Endothelial cell of umbilical vein (primary cell): ENCODE results near the gene LYSMD4. TPM values are rescaled to one million over a fixed set of nuclear protein-coding genes. Genes with fewer than 3 reads are reported as not detected.
A peak's percentile ranks its signal among the peaks of the same experiment; 100 is the strongest.

Source experiments
- BruUV-seq: library from RNA; stranded (reverse); fragments of 400-500 nt; replicated peaks from 2 replicates; lab custom pipeline; 2021; lab: Mats Ljungman, UMichigan
- CTCF ChIA-PET: fragments of 300-600, 350-600 bp; sonication (Branson Sonifier 250); formaldehyde crosslinking; loops from one replicate; lab custom pipeline; 2021; ENCODE audit warnings: antibody characterized with exemption, inconsistent platforms; lab: Charles Lee
- POLR2A ChIA-PET: fragments of 300-600, 350-600 bp; sonication (Branson Sonifier 250); formaldehyde crosslinking; loops from one replicate; lab custom pipeline; 2021; ENCODE audit warnings: antibody characterized with exemption, inconsistent platforms; lab: Charles Lee
- DNase-seq: peaks from one replicate; pipeline ENCODE4 v3.0.0-alpha.2; 2011; ENCODE audit warnings: low read depth, low spot score
- FAIRE-seq: peaks from 2 replicates; lab custom pipeline; 2011; peaks lifted over from hg19 to GRCh38; lab: Jason Lieb, UNC
- H2AFZ ChIP-seq: 2 replicates; pipeline ENCODE4 v1.6.0; 2012; ENCODE audit warnings: low read depth, low read length, control low read depth, inconsistent platforms
- H3K27ac ChIP-seq: 2 replicates; pipeline ENCODE4 v1.5.1; 2011; ENCODE audit warnings: low read depth, mild to moderate bottlenecking, control low read depth, low read length, moderate library complexity; ENCODE audit not compliant: insufficient read depth
- H3K27me3 ChIP-seq, 2 experiments: 2 replicates each; pipeline versions ENCODE4 v1.6.0 to v1.6.1; 2011; ENCODE audit warnings: low read length in 2 of 2, mixed read lengths in 1 of 2; ENCODE audit not compliant: control insufficient read depth in 2 of 2, insufficient read depth in 2 of 2
- H3K36me3 ChIP-seq, 2 experiments: 2 replicates in 1 of 2; 3 replicates in 1 of 2; pipeline ENCODE4 v1.5.1; 2011; ENCODE audit warnings: low read length in 2 of 2, mild to moderate bottlenecking in 1 of 2, moderate library complexity in 1 of 2; ENCODE audit not compliant: control insufficient read depth in 2 of 2, insufficient read depth in 2 of 2; ENCODE audit errors: extremely low read depth in 1 of 2
- H3K4me1 ChIP-seq: 3 replicates; pipeline ENCODE4 v1.5.1; 2011; ENCODE audit warnings: mild to moderate bottlenecking, low read length; ENCODE audit not compliant: control insufficient read depth, insufficient read depth; ENCODE audit errors: extremely low read depth
- H3K4me2 ChIP-seq: 2 replicates; pipeline ENCODE4 v1.6.1; 2011; ENCODE audit warnings: low read length, control low read depth, mixed read lengths; ENCODE audit not compliant: insufficient read depth
- H3K4me3 ChIP-seq, 3 experiments: fragments of 200-600 bp in 1 of 3; sonication (generic), shearing (Covaris generic) in 1 of 3; replicated peaks in 1 of 3; 2 replicates each; pipeline ENCODE4 v1.5.1; 2011 to 2016; ENCODE audit warnings: control low read depth in 3 of 3, low read length in 3 of 3, mild to moderate bottlenecking in 2 of 3, inconsistent platforms in 1 of 3, low read depth in 1 of 3, moderate library complexity in 1 of 3; ENCODE audit not compliant: insufficient read depth in 1 of 3
- H3K79me2 ChIP-seq: 2 replicates; pipeline ENCODE4 v1.6.0; 2012; ENCODE audit warnings: low read length, inconsistent platforms; ENCODE audit not compliant: control insufficient read depth, insufficient read depth
- H3K9ac ChIP-seq: replicated peaks from 2 replicates; pipeline ENCODE3; 2011; ENCODE audit warnings: low read length, control low read depth; ENCODE audit not compliant: insufficient read depth; ENCODE audit errors: extremely low read depth
- H3K9me1 ChIP-seq: replicated peaks from 3 replicates; pipeline ENCODE4 v1.6.0; 2011; ENCODE audit warnings: mild to moderate bottlenecking, low read length; ENCODE audit not compliant: control insufficient read depth, insufficient read depth; ENCODE audit errors: extremely low read depth
- H3K9me3 ChIP-seq: replicated peaks from 2 replicates; pipeline ENCODE4 v1.5.1; 2012; ENCODE audit warnings: low read length, inconsistent platforms; ENCODE audit not compliant: control insufficient read depth, insufficient read depth
- H4K20me1 ChIP-seq: replicated peaks from 2 replicates; pipeline ENCODE3; 2011; ENCODE audit warnings: mild to moderate bottlenecking, low read length; ENCODE audit not compliant: control insufficient read depth, insufficient read depth; ENCODE audit errors: extremely low read depth
- CTCF ChIP-seq, 2 donors: IDR thresholded peaks; 1 replicate in 1 of 2; 2 replicates in 1 of 2; pipeline ENCODE4 v1.5.1; 2011; ENCODE audit warnings: low read length in 2 of 2, mild to moderate bottlenecking in 2 of 2, moderate library complexity in 2 of 2, control low read depth in 1 of 2, inconsistent platforms in 1 of 2, low read depth in 1 of 2; ENCODE audit not compliant: insufficient read depth in 1 of 2; ENCODE audit errors: extremely low read depth in 1 of 2
- EZH2 ChIP-seq: IDR thresholded peaks from 2 replicates; pipeline ENCODE4 v1.6.1; 2012; ENCODE audit warnings: borderline replicate concordance, low read depth, mild to moderate bottlenecking, moderate library complexity, low read length, inconsistent platforms; ENCODE audit not compliant: severe bottlenecking
- FOS ChIP-seq: IDR thresholded peaks from 2 replicates; pipeline ENCODE4 v1.6.1; 2011; ENCODE audit warnings: mild to moderate bottlenecking, low read length, moderate library complexity, borderline replicate concordance; ENCODE audit not compliant: insufficient read depth
- GATA2 ChIP-seq: IDR thresholded peaks from 2 replicates; pipeline ENCODE4 v1.7.0; 2011; ENCODE audit warnings: low read depth, mild to moderate bottlenecking, moderate library complexity, mixed read lengths, low read length; ENCODE audit not compliant: insufficient read length, insufficient read depth
- JUN ChIP-seq: IDR thresholded peaks from 2 replicates; pipeline ENCODE4 v1.6.1; 2011; ENCODE audit warnings: borderline replicate concordance, low read depth; ENCODE audit not compliant: insufficient read length, insufficient read depth
- MYC ChIP-seq: IDR thresholded peaks from one replicate; pipeline ENCODE4 v1.6.1; 2011; ENCODE audit warnings: mild to moderate bottlenecking, low read depth, low read length
- POLR2A ChIP-seq: IDR thresholded peaks from 2 replicates; pipeline ENCODE4 v1.6.1; 2012; ENCODE audit warnings: low read depth, mild to moderate bottlenecking, control low read depth, low read length
- POLR2AphosphoS5 ChIP-seq: IDR thresholded peaks from 2 replicates; pipeline ENCODE4 v1.6.1; 2012; ENCODE audit warnings: low read depth, mild to moderate bottlenecking, control low read depth, low read length, moderate library complexity; ENCODE audit not compliant: insufficient read depth
- dilution Hi-C: fragments of 300-500 bp; cut with MboI; formaldehyde crosslinking; loops from one replicate; pipeline ENCODE4 v1.15.0; 2019; ENCODE audit warnings: low sequenced_read_pairs; ENCODE audit not compliant: extremely low pct_ligation_motif_present
- intact Hi-C: fragments of 100-400 bp; cut with micrococcal nuclease; formaldehyde crosslinking; loops from one replicate; pipeline ENCODE4 v1.10.0; 2022
- polyA plus RNA-seq, 4 experiments: library from polyadenylated mRNA; depleted of rRNA in 3 of 4; stranded (reverse) in 3 of 4; unstranded in 1 of 4; fragments of >200 nt; gene quantifications; 2 replicates each; pipeline versions ENCODE4 v1.2.1 to v1.2.3, GENCODE V29; 2011 to 2012; ENCODE audit warnings: missing spikeins in 1 of 4
- total RNA-seq: library from RNA; stranded (reverse); gene quantifications from 2 replicates; pipeline ENCODE4 v1.2.3, GENCODE V29; 2021
- TF ChIP-seq, protein P1 (sequence below): IDR thresholded peaks from 2 replicates; pipeline ENCODE4 v1.6.1; 2011; ENCODE audit not compliant: insufficient read depth, insufficient read length

The LYSMD4 gene
- total and polyA plus RNA-seq, 2 donors (not counting 3 experiments of a cell fraction or from before 2014, with no cell fraction given), result 7.0 to 7.1 TPM

DNA sequence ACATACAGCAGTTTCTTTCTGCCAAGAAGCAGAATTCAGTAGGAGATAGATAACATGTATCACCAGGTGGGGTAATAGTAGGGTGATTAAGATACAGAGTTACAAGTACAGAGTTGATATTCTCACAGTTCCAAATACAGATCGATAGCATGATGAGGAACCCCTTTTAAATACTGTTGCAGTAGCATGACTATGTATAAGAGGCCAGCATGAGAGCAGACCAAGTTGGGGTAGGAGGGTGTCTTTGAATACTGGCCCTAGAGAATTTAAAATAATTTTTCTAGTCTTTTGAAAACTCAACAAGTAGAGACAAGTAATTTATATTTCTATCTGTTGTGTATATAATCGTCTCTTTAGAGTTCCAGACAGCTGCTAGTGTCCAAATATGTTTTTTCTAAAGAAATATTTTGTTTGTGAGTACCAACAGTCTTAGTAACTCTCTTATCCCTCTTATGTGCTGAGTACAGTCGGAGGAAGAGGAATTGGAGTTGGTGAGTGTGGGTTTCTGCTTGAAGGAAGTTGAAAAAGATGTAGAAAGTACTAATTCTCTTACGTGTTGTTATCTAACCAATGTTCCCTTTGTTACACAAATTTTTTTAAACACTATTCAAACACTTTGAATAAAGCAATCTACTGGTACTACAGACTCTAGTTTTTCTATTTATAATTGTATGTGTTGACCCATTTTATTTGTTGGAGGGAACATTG lies 30.2 kb downstream of the LYSMD4 start:
- no peak for DNase-seq
- FAIRE-seq, result no peak
- H3K4me3 ChIP-seq, result peak overlapping the region in 1 of 3 experiments; percentile 42
- CTCF ChIA-PET, result interaction anchor here (0.8 to 6.1 kb wide), 46 partner anchors 12 to 603 kb away, joined by 3 to 230 read pairs (median 10); partner anchors contain the start of genes LRRC28, LYSMD4, MEF2A and SYNM
- H3K9me1 ChIP-seq, result no peaks in the 10 kb centered on the region
- TF ChIP-seq MYC (no peak), EZH2 (no peak), FOS (no peak), GATA2 (no peak)
- TF ChIP-seq, protein P1, sequence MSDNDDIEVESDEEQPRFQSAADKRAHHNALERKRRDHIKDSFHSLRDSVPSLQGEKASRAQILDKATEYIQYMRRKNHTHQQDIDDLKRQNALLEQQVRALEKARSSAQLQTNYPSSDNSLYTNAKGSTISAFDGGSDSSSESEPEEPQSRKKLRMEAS, result no peak
- H3K9ac ChIP-seq, result peak overlapping the region; percentile 75
- intact Hi-C loops (loop anchor here (1.0 to 5.0 kb wide), 2 partner anchors 20 to 601 kb away; no protein-coding TSS in a partner anchor), dilution Hi-C loops (loop anchor here (25.0 kb wide), 1 partner anchor 416 kb away; no protein-coding TSS in a partner anchor)
- H3K4me2 ChIP-seq, result peak overlapping the region; percentile 89
- BruUV-seq, result TSS peak; percentile 95
- H4K20me1 ChIP-seq, result no peaks in the 10 kb centered on the region
- H3K27me3 ChIP-seq, result no peaks in the 10 kb centered on the region
- no peak overlapping the region for H2AFZ ChIP-seq
- H3K27ac ChIP-seq, result peak overlapping the region; percentile 75
- no peaks in the 10 kb centered on the region for H3K36me3 ChIP-seq
- peaks cover 32% of the 10 kb centered on the region for H3K4me1 ChIP-seq
- no peaks in the 10 kb centered on the region for H3K79me2 ChIP-seq
- POLR2A ChIA-PET, result interaction anchor here (1.0 kb wide), 1 partner anchor 294 kb away, joined by 3 read pairs; no protein-coding TSS in a partner anchor
- no peaks in the 10 kb centered on the region for H3K9me3 ChIP-seq

DNA sequence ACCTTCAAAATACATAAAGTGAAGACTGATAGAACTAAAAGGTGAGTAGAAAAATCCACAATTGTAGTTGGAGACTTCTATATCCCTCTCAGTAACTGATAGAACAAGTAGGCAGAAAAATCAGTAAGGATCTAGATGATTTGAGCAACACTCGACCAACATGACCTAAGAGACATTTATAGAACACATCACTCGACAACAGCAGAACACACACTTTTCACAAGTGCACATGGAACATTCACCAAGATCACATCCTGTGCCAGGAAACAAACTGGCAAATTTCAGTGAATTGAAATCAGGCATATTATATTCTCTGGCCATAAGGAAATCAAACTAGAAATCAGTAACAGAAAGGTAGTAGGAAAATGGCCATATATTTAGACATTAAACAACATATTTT lies 37.1 kb downstream of the LYSMD4 start:
- DNase-seq (peak; percentile 29), FAIRE-seq (no peak)
- peaks cover 4% of the 10 kb centered on the region for H3K4me1 ChIP-seq
- H3K9ac ChIP-seq, result no peak overlapping the region
- no peak overlapping the region for H2AFZ ChIP-seq
- no peaks in the 10 kb centered on the region for H3K9me3 ChIP-seq
- H3K79me2 ChIP-seq, result no peaks in the 10 kb centered on the region
- no peak overlapping the region for H3K4me3 ChIP-seq
- H3K27ac ChIP-seq, result no peak overlapping the region
- no peaks in the 10 kb centered on the region for H3K27me3 ChIP-seq
- dilution Hi-C loops (no loop called here), intact Hi-C loops (no loop called here)
- POLR2A ChIA-PET, result no interaction called here
- CTCF ChIA-PET, result interaction anchor here (1.5 kb wide), 1 partner anchor 8 kb away, joined by 10 read pairs; no protein-coding TSS in a partner anchor
- no peak for TF ChIP-seq MYC
- no peak for TF ChIP-seq FOS
- TF ChIP-seq JUN, result no peak
- no peak for TF ChIP-seq EZH2
- TF ChIP-seq GATA2, result no peak
- no peak for TF ChIP-seq POLR2A
- no peak for TF ChIP-seq CTCF (IDR thresholded peaks at IDR 0.05; ENCODE audit: extremely low read depth in 1 of 2, insufficient read depth in 1 of 2, low read depth in 1 of 2, low read length in 2 of 2)
- TF ChIP-seq, protein P1, result no peak
- no peak for TF ChIP-seq POLR2AphosphoS5
- no TSS peak for BruUV-seq
- H3K4me2 ChIP-seq, result no peak overlapping the region
- H3K9me1 ChIP-seq, result no peaks in the 10 kb centered on the region
- H3K36me3 ChIP-seq, result peaks cover 2 to 9% of the 10 kb centered on the region in 2 experiments
- no peaks in the 10 kb centered on the region for H4K20me1 ChIP-seq
